Skeletal muscle satellite cell (primary cell): Measurements from ENCODE around the gene ANKRD28.
A peak's percentile ranks its signal among the peaks of the same experiment; 100 is the strongest.

ENCODE experiments used
- H3K27me3 ChIP-seq: 2 replicates; pipeline ENCODE4 v1.7.0; 2013; ENCODE audit warnings: low read length; ENCODE audit not compliant: control insufficient read depth, insufficient read depth
- H3K36me3 ChIP-seq: 2 replicates; pipeline ENCODE4 v1.7.0; 2013; ENCODE audit warnings: mild to moderate bottlenecking, control low read depth, low read length; ENCODE audit not compliant: insufficient read depth
- H3K4me1 ChIP-seq: 2 replicates; pipeline ENCODE4 v1.7.0; 2013; ENCODE audit warnings: low read length; ENCODE audit not compliant: control insufficient read depth, insufficient read depth
- H3K4me2 ChIP-seq: 2 replicates; pipeline ENCODE4 v1.7.0; 2013; ENCODE audit warnings: mild to moderate bottlenecking, low read length
- H3K4me3 ChIP-seq: 2 replicates; pipeline ENCODE4 v1.7.0; 2013; ENCODE audit warnings: low read length
- H3K9ac ChIP-seq: 2 replicates; pipeline ENCODE4 v1.7.0; 2013; ENCODE audit warnings: mild to moderate bottlenecking, low read depth, low read length, moderate library complexity
- H3K9me3 ChIP-seq: replicated peaks from 2 replicates; pipeline ENCODE4 v1.7.0; 2013; ENCODE audit warnings: mild to moderate bottlenecking, control low read depth, low read length

The ANKRD28 gene

DNA sequence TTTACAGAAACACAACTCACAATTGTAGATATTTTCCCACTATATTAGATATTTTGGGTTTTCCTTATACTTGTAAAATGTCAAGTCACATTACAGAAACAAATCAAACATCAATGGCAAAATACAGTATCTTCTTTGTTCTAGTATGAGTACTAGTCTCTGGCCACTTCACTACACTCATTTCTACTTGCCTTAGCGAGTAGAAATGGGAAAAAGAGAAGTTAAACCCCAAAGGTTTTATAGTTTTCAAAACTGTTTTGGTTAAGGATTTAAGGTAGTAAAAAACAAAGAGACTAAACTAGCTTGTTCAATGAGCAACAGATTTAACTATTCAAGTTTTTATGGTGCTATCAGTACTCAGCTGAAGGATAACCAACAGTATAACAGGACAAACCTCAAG, 114.5 kb downstream of the ANKRD28 start:
- peak overlapping the region; percentile 30 for H3K9ac ChIP-seq
- no peaks in the 10 kb centered on the region for H3K9me3 ChIP-seq
- H3K36me3 ChIP-seq = peaks cover 91% of the 10 kb centered on the region
- H3K27me3 ChIP-seq = no peaks in the 10 kb centered on the region
- no peak overlapping the region for H3K4me3 ChIP-seq
- H3K4me1 ChIP-seq = peaks cover 17% of the 10 kb centered on the region
- H3K4me2 ChIP-seq = no peak overlapping the region

DNA sequence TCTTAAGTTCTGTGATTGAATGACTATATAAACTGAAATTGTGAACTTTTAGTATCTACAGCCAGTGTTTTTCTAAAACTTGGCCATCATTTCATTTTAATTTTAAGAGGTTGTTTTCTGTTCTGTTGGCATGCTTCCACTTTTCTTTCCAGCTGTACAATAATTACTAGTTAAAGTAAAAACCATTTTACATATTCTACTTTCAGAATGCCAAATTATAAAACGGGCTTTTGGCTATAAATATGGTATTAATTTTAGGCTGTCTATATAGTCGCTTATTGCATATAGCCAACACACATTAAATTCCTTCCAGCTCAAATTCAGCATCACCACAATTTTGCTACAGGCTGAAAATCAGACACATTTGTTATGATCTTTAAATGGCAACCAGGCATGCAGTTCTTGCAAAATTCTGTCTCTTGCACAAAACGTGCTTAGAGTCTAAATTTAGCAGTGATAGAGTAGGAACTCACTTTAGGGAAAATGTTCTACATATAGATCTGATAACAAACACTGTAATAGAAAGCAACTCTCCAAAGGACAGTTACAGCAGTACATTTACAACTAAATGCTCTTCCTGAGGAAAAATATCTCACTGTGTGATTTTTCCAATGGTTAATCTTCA, 115.1 kb downstream of the ANKRD28 start:
- H3K9me3 ChIP-seq = no peaks in the 10 kb centered on the region
- H3K4me1 ChIP-seq = peaks cover 17% of the 10 kb centered on the region
- no peak overlapping the region for H3K4me3 ChIP-seq
- H3K4me2 ChIP-seq = no peak overlapping the region
- peak overlapping the region; percentile 30 for H3K9ac ChIP-seq
- H3K27me3 ChIP-seq = no peaks in the 10 kb centered on the region
- H3K36me3 ChIP-seq = peaks cover 91% of the 10 kb centered on the region

DNA sequence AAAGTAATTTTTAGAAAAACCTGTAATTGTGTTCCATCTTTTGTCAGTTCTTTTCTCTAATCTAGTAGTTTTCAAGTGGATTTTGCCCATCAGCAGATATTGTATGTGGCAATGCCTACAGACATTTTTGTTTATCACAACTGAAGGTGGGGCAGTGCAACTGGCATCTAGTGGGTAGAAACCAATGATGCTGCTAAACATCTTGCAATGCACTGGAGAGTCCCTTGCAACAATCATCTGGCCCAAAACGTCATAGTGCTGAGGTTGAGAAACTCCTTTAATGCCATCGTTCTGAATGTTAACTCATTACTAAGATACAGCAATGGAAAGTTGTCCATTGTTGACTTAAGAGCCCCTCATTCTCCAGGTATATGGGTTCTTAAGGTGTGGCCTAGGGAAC, 116.1 kb downstream of the ANKRD28 start:
- Histone ChIP-seq H3K27me3 (no peaks in the 10 kb centered on the region), H3K9me3 (no peaks in the 10 kb centered on the region), H3K4me3 (no peak overlapping the region), H3K4me2 (no peak overlapping the region), H3K36me3 (peaks cover 93% of the 10 kb centered on the region), H3K4me1 (peaks cover 17% of the 10 kb centered on the region), H3K9ac (no peak overlapping the region)

DNA sequence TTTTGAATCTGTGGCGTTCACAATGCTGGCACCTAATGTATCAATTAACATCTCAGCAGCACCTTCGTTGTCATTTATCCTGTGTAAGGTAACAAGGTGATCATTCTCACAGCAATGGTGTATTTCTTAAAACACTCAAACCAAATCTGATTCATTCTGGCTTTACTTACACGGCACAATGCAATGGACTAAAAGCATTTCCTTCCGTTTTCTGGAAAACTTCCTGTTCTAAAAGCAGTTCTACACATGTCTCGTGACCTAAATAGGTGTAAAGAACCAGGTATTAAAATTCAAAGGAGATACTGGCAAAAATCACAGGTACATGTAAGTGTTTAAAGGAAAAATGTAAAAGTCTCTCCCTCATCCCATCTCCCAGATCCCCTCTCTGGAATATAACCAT, 118.5 kb downstream of the ANKRD28 start:
- H3K36me3 ChIP-seq = peaks cover 93% of the 10 kb centered on the region
- no peaks in the 10 kb centered on the region for H3K9me3 ChIP-seq
- H3K27me3 ChIP-seq = no peaks in the 10 kb centered on the region
- no peak overlapping the region for H3K4me3 ChIP-seq
- H3K4me1 ChIP-seq = peaks cover 17% of the 10 kb centered on the region
- no peak overlapping the region for H3K4me2 ChIP-seq
- no peak overlapping the region for H3K9ac ChIP-seq

DNA sequence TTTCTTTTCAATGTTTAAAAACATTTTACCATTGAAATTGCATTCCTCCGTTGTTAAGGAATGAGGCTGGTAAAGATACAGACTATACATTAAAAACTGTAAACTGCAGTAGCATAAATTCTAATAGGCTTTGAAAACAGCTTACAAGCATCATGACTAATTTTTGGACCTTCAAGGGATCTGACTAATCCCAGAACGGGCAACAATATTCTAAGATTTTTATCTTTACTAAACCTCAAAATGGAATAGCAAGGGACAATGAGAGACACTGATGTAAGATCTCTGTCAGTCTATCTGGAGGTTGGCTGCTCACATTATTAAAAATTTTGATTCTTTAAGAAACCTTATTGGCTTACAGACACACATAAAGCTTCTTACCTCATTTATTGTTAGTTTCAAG, 121.5 kb downstream of the ANKRD28 start:
- H3K36me3 ChIP-seq = peaks cover 94% of the 10 kb centered on the region

DNA sequence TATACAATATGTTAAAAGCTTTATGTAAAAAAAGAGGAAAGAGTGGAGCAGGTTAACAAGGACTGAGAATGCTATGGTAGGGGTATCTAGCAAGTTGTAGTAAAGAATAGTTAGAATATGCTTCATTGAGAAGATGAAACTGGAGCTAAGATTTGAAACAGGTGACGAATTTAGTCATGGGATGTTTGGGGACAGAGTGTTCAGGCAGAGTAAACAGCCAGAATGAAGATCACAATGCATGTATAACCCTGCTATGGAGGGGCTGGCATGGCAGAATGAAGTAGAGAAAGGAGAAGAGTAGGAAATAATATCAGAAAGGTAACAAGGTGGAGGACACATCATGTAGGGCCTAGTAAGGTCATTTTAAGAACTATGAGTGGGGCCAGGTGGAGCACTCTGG, 124.2 kb downstream of the ANKRD28 start:
- Histone ChIP-seq H3K27me3 (no peaks in the 10 kb centered on the region), H3K9me3 (no peaks in the 10 kb centered on the region), H3K4me3 (no peak overlapping the region), H3K4me2 (no peak overlapping the region), H3K36me3 (peaks cover 99% of the 10 kb centered on the region), H3K9ac (no peak overlapping the region), H3K4me1 (no peaks in the 10 kb centered on the region)

More for the DNA sequence above, 121.5 kb downstream of the ANKRD28 start:
- no peaks in the 10 kb centered on the region for H3K27me3 ChIP-seq
- no peaks in the 10 kb centered on the region for H3K4me1 ChIP-seq
- no peak overlapping the region for H3K9ac ChIP-seq
- no peaks in the 10 kb centered on the region for H3K9me3 ChIP-seq
- H3K4me3 ChIP-seq = no peak overlapping the region
- no peak overlapping the region for H3K4me2 ChIP-seq

DNA sequence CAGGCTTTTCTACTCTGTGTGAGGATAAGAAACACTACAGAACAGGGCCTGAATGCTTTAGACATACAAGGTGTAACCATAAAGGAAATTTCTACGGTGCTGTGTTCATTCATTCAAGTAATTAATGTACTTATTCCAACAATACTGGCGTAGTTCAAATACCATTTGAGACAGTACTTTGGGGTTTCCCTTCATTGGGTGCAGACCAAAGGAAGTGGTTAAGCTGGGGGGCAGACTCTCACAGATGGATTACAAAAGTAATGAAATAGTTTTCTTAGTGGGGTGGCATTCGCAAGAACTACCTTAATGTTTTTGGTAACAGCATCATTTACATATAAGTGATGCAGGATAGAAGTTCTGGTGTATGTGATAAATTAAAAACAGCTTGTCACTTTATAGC, 130.3 kb downstream of the ANKRD28 start:
- Histone ChIP-seq H3K27me3 (no peaks in the 10 kb centered on the region), H3K4me1 (no peaks in the 10 kb centered on the region), H3K36me3 (peaks cover 71% of the 10 kb centered on the region), H3K4me2 (no peak overlapping the region), H3K4me3 (no peak overlapping the region), H3K9me3 (no peaks in the 10 kb centered on the region), H3K9ac (no peak overlapping the region)

DNA sequence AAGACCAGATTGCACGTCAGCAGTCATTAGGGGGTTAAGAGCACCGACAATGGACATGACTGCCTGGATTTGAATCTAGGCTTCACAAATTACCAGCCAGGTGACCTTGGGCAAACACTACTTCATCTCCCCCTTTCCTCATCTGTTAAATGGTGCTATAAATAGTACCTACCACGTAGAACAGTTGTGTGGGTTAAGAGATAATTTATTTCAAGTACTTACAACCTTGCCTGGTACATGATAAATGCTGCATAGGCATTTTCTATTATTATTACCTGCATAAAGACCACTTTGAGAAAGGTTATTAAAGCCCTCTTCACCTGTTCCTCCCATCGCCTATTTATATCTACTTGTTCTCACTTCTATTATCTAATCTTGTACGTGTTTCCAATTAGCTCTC, 131.5 kb downstream of the ANKRD28 start:
- Histone ChIP-seq H3K4me1 (no peaks in the 10 kb centered on the region), H3K4me2 (no peak overlapping the region), H3K9me3 (no peaks in the 10 kb centered on the region), H3K27me3 (no peaks in the 10 kb centered on the region), H3K36me3 (peaks cover 59% of the 10 kb centered on the region), H3K4me3 (no peak overlapping the region), H3K9ac (no peak overlapping the region)

DNA sequence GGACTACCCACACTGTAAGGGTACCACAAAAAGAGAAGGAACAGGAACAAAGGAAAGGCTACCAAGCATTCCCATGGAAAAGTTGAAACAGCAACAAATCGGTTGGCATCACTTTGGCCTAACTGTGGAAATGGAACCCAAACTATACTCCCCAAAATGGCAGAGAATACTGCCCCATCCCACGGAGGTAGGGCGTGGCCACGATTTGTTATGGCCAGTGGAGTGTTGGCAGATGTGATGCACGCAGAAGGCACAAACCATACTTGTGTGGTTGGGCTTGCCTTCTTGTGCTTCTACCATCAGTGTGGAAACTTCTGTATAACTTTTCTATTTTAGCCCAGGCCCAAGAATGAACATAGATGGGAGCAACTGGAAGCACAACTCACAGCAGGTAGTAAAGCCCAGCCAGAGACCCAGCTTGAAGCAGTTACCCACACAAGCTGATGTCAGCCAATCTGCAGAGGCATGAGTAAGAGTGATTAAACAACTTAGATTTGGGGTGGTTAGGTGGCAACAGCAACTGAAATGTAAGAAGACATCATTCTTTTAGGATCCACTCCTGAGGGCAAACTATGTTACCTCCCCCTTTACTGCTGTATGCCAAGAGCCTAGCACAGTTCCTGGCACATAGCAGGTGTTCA, 132.1 kb downstream of the ANKRD28 start:
- no peaks in the 10 kb centered on the region for H3K27me3 ChIP-seq
- H3K4me1 ChIP-seq = no peaks in the 10 kb centered on the region
- H3K36me3 ChIP-seq = peaks cover 52% of the 10 kb centered on the region
- H3K9me3 ChIP-seq = no peaks in the 10 kb centered on the region
- H3K4me3 ChIP-seq = no peak overlapping the region
- no peak overlapping the region for H3K4me2 ChIP-seq
- H3K9ac ChIP-seq = no peak overlapping the region

DNA sequence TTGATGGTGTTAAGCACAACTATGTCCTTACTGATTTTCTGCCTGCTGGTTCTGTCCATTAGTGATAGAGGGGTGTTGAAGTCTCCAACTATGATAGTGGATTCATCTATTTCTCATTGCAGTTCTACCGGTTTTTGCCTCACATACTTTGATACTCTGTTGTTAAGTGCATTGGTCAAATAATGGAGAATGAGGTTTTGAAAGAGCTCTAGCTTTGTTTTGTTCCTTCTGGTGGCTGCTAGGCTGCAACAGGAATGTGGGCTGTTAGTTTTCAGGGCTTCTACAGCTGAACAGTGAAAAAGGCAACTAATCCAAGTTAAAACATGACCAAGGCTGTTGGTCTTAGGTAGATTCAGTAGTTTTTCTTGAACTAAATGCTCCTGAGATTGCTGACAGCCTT, 133.6 kb downstream of the ANKRD28 start:
- Histone ChIP-seq H3K4me2 (no peak overlapping the region), H3K9ac (no peak overlapping the region), H3K9me3 (no peaks in the 10 kb centered on the region), H3K36me3 (peaks cover 37% of the 10 kb centered on the region), H3K4me1 (no peaks in the 10 kb centered on the region), H3K4me3 (no peak overlapping the region), H3K27me3 (no peaks in the 10 kb centered on the region)

DNA sequence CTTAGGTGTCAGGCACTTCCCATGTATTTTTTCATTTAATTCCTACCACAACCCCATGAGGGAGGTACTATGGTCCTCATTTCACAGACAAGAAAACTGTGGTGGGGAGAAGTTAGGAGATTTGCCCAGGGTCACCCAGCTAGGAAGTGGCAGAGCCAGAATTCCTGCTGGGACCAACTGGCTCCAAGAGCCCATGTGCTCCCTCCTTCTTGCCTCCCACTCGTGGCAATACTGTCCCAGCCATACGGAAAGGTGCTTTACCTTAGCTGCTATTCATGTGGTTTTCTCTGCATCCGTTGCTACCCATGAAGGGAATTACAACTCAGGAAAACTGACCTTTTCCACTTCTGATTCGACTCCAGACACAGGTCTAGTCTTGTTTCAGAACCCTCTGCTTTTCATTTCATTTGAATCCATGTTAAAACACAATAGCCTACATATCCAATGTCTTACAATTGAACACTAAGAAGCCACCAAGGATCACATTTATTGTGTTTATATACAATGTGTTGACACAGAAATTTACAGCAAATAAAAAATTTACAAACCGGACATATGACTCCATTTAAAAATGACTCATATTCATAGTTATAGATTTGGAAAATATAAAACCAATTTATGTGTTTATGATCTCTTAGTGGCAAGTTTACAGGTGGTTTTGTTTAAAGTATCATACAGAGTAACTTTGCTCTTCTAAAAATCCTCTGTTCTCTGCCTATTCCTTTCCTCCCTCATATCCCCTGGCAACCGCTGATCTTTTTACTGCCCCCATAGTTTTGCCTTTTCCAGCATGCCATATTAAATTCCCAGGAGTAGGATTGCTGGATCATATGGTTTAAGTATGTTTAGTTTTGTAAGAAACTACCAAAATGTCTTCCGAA, 137.5 kb downstream of the ANKRD28 start:
- Histone ChIP-seq H3K36me3 (peaks cover 3% of the 10 kb centered on the region), H3K4me3 (no peak overlapping the region), H3K9ac (no peak overlapping the region), H3K4me1 (no peaks in the 10 kb centered on the region), H3K4me2 (no peak overlapping the region), H3K9me3 (peaks cover 11% of the 10 kb centered on the region), H3K27me3 (no peaks in the 10 kb centered on the region)
